ENCODE results near the gene ZNF516. TPM values are rescaled to one million over a fixed set of nuclear protein-coding genes. Genes with fewer than 3 reads are reported as not detected.
A peak's percentile ranks its signal among the peaks of the same experiment; 100 is the strongest.

Gene ZNF516
- total and polyA plus RNA-seq, 9 donors: 13.5 to 110 (median 95.2) TPM

DNA sequence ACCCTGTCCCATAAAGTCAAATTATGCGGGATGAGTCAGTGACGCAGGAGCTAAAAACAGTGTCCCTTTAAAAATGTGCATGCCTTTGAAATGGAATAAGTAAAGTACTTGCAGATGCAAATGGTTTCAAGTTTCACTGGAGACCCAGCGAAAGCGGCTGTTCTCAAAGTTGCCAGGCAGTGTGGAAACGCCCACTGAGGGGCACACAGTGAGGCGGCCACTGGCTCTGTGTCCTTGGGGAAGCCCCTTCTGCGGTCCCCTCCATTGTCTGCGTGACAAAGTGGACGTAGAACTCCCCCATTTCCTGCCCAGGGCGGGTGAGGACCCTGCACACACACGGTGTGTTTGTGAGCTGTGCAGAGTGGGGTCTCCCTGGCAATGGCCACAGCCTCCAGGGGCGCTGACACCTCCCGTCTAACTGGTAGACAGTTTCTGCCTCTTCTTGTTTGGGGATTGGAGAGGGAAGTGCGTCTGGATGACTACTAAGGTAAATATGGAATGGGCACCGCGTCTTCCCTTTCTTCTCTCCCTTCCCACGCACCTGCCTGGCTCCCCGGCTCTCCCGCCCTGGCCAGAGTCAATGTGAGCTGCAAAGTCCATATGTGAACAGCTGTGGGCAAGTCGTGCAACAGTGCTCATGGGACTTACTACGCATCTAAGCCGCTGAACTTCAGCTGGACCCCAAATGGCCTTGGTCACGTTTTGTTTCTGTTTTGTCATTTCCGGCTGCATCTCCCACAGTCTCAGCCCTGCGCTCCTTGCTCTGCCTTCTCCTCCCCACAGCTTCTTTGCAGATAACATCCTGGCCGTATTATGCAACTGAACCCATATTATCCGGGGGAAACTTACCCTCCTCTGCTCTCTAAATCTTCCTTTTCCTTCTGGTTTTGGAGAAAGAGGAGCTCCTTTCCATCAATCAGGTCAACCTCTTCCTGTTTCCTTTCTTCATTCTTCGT, 33.7 kb upstream of the ZNF516 start:
- DNase-seq: peak; percentile 82 to 87 (median 82)
- intact Hi-C loops (cut with DNase I): loop anchor here in 1 of 4 donors (5.0 kb wide), 2 partner anchors 36 to 39 kb away; no protein-coding TSS in a partner anchor
- WGBS, 3 donors: 1 to 3% (median 2%) methylated on average over 28 of the region's 28 CpGs

DNA sequence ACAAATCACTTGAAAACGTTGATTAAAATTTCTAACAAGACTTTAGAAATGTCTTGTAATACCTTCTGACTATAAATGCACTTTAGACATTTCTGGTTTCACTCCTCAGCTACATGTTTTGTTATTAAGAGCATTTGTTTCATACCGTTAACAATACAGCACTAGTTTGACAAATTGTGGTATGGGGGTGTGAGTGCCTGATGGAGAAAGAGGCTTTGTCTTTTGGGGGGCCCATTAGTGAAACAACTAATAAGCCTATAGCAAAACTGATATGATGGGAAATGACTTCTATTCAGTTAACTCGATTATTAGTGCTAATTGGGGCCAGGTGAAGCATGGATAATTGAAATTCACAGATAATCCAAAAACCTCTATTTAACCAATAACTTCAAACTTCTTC, 30.9 kb upstream of the ZNF516 start:
- H3K27me3 ChIP-seq: no peaks in the 10 kb centered on the region
- TF ChIP-seq, protein P1, sequence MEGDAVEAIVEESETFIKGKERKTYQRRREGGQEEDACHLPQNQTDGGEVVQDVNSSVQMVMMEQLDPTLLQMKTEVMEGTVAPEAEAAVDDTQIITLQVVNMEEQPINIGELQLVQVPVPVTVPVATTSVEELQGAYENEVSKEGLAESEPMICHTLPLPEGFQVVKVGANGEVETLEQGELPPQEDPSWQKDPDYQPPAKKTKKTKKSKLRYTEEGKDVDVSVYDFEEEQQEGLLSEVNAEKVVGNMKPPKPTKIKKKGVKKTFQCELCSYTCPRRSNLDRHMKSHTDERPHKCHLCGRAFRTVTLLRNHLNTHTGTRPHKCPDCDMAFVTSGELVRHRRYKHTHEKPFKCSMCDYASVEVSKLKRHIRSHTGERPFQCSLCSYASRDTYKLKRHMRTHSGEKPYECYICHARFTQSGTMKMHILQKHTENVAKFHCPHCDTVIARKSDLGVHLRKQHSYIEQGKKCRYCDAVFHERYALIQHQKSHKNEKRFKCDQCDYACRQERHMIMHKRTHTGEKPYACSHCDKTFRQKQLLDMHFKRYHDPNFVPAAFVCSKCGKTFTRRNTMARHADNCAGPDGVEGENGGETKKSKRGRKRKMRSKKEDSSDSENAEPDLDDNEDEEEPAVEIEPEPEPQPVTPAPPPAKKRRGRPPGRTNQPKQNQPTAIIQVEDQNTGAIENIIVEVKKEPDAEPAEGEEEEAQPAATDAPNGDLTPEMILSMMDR (IDR thresholded peaks at IDR 0.05): no peak
- TF ChIP-seq POLR2A (IDR thresholded peaks at IDR 0.05) (no peak), EP300 (IDR thresholded peaks at IDR 0.05) (no peak)
- DNase-seq: no peak
- H3K4me1 ChIP-seq (ENCODE audit: insufficient read depth): peaks cover 9% of the 10 kb centered on the region
- H3K27ac ChIP-seq: peak overlapping the region in 1 of 2 donors; percentile 98
- 21 to 44% (median 38%) methylated on average over 3 of the region's 3 CpGs for WGBS, 3 donors
- intact Hi-C loops (cut with DNase I): loop anchor here in 1 of 4 donors (5.0 kb wide), 2 partner anchors 34 to 41 kb away; no protein-coding TSS in a partner anchor
- H3K4me3 ChIP-seq: no peak overlapping the region
- no peaks in the 10 kb centered on the region for H3K9me3 ChIP-seq
- no peaks in the 10 kb centered on the region for H3K36me3 ChIP-seq

More for the DNA sequence above, 33.7 kb upstream of the ZNF516 start:
- Histone ChIP-seq H3K27me3 (no peaks in the 10 kb centered on the region), H3K4me3 (peak overlapping the region; percentile 49), H3K27ac (peak overlapping the region; percentile 24 to 98), H3K4me1 (ENCODE audit: insufficient read depth) (peaks cover 2% of the 10 kb centered on the region), H3K36me3 (no peaks in the 10 kb centered on the region), H3K9me3 (no peaks in the 10 kb centered on the region)
- TF ChIP-seq POLR2A (IDR thresholded peaks at IDR 0.05) (peak; percentile 91), EP300 (IDR thresholded peaks at IDR 0.05) (no peak)
- TF ChIP-seq, protein P1 (IDR thresholded peaks at IDR 0.05): peak in 1 of 3 donors; percentile 12

DNA sequence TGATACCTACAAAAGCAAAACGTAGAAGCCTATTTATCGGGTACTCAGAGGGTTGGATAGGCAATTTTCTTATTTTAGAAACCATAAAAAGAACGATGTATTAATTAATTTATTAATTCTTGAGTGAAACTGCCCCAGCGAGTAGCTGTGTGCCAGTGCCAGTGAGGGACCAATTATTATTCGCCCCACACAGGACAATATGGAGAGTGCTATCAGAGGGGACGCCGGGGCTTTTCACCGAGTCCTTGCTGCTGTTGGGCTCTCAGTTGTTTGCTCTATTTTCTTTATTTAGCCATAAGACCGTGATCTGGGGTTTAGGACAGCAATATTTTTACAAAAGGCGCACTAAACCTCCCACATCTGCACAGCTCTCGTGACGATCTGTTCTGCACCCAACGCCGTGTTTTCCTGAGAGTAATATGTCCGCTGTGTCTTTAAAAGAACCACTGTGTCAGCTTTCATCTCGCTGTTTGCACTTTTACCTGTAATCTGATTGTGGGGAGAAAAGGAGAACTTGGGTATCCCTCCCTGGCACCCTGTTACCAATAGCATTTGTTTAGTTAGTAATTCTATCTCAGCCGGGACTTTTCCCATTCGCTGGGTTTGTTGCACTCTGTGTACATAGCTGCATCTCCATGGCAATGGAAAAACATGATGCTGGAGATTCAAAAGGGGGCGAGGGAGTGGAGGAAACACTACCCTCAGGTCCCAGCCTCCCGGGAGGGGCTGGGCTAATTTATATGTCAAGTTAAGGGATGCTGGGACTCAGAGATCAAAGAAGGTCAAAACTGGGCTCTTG, 30.1 kb upstream of the ZNF516 start:
- peaks cover 7% of the 10 kb centered on the region for H3K4me1 ChIP-seq (ENCODE audit: insufficient read depth)
- DNase-seq: peak in 4 of 5 donors; percentile 52 to 81 (median 58)
- no peaks in the 10 kb centered on the region for H3K27me3 ChIP-seq
- peak; percentile 75 for TF ChIP-seq POLR2A (IDR thresholded peaks at IDR 0.05)
- TF ChIP-seq, protein P1 (IDR thresholded peaks at IDR 0.05): no peak
- no peaks in the 10 kb centered on the region for H3K9me3 ChIP-seq
- intact Hi-C loops (cut with DNase I): loop anchor here in 1 of 4 donors (5.0 kb wide), 2 partner anchors 33 to 42 kb away; no protein-coding TSS in a partner anchor
- peak overlapping the region; percentile 58 to 98 for H3K27ac ChIP-seq
- WGBS, 3 donors: 5 to 8% (median 7%) methylated on average over 20 of the region's 20 CpGs
- H3K4me3 ChIP-seq: peak overlapping the region; percentile 51
- no peaks in the 10 kb centered on the region for H3K36me3 ChIP-seq

DNA sequence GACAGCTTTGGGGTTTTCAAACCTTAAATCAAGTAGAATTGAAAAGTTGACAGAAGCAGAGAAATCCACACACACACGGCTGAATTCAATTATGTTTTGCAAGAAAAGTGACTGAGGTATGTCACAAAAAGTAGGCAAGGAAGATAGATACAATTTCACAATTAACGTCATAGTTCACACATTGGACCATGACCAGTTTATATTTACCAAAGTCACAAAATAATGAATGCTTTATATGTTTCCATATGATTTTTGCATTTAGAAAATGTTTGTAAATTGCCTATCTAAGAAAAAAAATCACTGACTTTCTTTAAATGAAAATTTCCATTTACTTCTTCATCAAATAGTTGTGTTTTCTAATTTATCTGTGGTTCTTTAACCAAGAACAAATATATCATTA, 29.4 kb upstream of the ZNF516 start:
- H3K27me3 ChIP-seq: no peaks in the 10 kb centered on the region
- no peak for TF ChIP-seq EP300 (IDR thresholded peaks at IDR 0.05)
- TF ChIP-seq, protein P1 (IDR thresholded peaks at IDR 0.05): no peak
- no peak for TF ChIP-seq POLR2A (IDR thresholded peaks at IDR 0.05)
- H3K9me3 ChIP-seq: no peaks in the 10 kb centered on the region
- peaks cover 6% of the 10 kb centered on the region for H3K4me1 ChIP-seq (ENCODE audit: insufficient read depth)
- peak overlapping the region; percentile 58 to 98 for H3K27ac ChIP-seq
- H3K4me3 ChIP-seq: peak overlapping the region; percentile 51
- intact Hi-C loops (cut with DNase I): no loop called here
- no peak for DNase-seq
- WGBS, 3 donors: 51 to 85% (median 76%) methylated on average over 2 of the region's 2 CpGs
- no peaks in the 10 kb centered on the region for H3K36me3 ChIP-seq
